Keratinocyte (primary cell): Measurements from ENCODE around the gene ANTXRL. TPM values are rescaled to one million over a fixed set of nuclear protein-coding genes. Genes with fewer than 3 reads are reported as not detected.

Experiments used
- DNase-seq: peaks from one replicate; pipeline ENCODE4 v3.0.0-alpha.2; 2011; ENCODE audit warnings: low read depth, missing footprints, low spot score
- FAIRE-seq: peaks from 2 replicates; lab custom pipeline; 2011; peaks lifted over from hg19 to GRCh38; lab: Jason Lieb, UNC
- H2AFZ ChIP-seq: 2 replicates; pipeline ENCODE4 v1.6.0; 2012; ENCODE audit warnings: low read length, control low read depth, inconsistent platforms; ENCODE audit not compliant: control insufficient read depth
- H3K27ac ChIP-seq: 2 replicates; pipeline ENCODE4 v1.5.1; 2011; ENCODE audit warnings: low read length; ENCODE audit not compliant: control insufficient read depth, insufficient read depth
- H3K27me3 ChIP-seq: 3 replicates; pipeline ENCODE4 v1.6.0; 2011; ENCODE audit warnings: low read length; ENCODE audit not compliant: control insufficient read depth, insufficient read depth; ENCODE audit errors: extremely low read depth
- H3K36me3 ChIP-seq, 2 experiments: 2 replicates in 1 of 2; 3 replicates in 1 of 2; pipeline ENCODE4 v1.5.1; 2011; ENCODE audit warnings: low read length in 2 of 2, mild to moderate bottlenecking in 1 of 2; ENCODE audit not compliant: control insufficient read depth in 2 of 2, insufficient read depth in 2 of 2; ENCODE audit errors: extremely low read depth in 1 of 2
- H3K4me1 ChIP-seq: 3 replicates; pipeline ENCODE4 v1.5.1; 2011; ENCODE audit warnings: low read length; ENCODE audit not compliant: control insufficient read depth, insufficient read depth; ENCODE audit errors: extremely low read depth
- H3K4me2 ChIP-seq: 3 replicates; pipeline ENCODE4 v1.6.0; 2011; ENCODE audit warnings: low read depth, low read length; ENCODE audit not compliant: control insufficient read depth, insufficient read depth; ENCODE audit errors: extremely low read depth
- H3K4me3 ChIP-seq, 3 experiments: fragments of 200-600 bp in 1 of 3; sonication (generic) in 1 of 3; 2 replicates in 2 of 3; 3 replicates in 1 of 3; pipeline ENCODE4 v1.5.1; 2011 to 2016; ENCODE audit warnings: low read length in 3 of 3, mild to moderate bottlenecking in 3 of 3, control low read depth in 2 of 3, inconsistent platforms in 1 of 3, low read depth in 1 of 3, mixed read lengths in 1 of 3, mixed run types in 1 of 3, moderate library complexity in 1 of 3; ENCODE audit not compliant: control insufficient read depth in 2 of 3, insufficient read depth in 2 of 3; ENCODE audit errors: extremely low read depth in 1 of 3
- H3K79me2 ChIP-seq: 2 replicates; pipeline ENCODE4 v1.6.0; 2012; ENCODE audit warnings: low read length; ENCODE audit not compliant: control insufficient read depth, insufficient read depth
- H3K9ac ChIP-seq: 3 replicates; pipeline ENCODE4 v1.6.0; 2011; ENCODE audit warnings: low read length; ENCODE audit not compliant: control insufficient read depth, insufficient read depth; ENCODE audit errors: extremely low read depth
- H3K9me1 ChIP-seq: 3 replicates; pipeline ENCODE4 v1.6.0; 2011; ENCODE audit warnings: low read length; ENCODE audit not compliant: control insufficient read depth, insufficient read depth; ENCODE audit errors: extremely low read depth
- H3K9me3 ChIP-seq: 2 replicates; pipeline ENCODE4 v1.5.1; 2012; ENCODE audit warnings: low read depth, low read length; ENCODE audit not compliant: control insufficient read depth
- H4K20me1 ChIP-seq: 3 replicates; pipeline ENCODE4 v1.6.0; 2011; ENCODE audit warnings: low read length; ENCODE audit not compliant: control insufficient read depth, insufficient read depth; ENCODE audit errors: extremely low read depth
- EZH2 ChIP-seq: IDR thresholded peaks from one replicate; pipeline ENCODE4 v1.6.1; 2012; ENCODE audit warnings: inconsistent platforms, mild to moderate bottlenecking, low read length, moderate library complexity
- dilution Hi-C: fragments of 300-500 bp; cut with MboI; formaldehyde crosslinking; loops from one replicate; pipeline ENCODE4 v1.7.0; 2020; ENCODE audit warnings: low sequenced_read_pairs; ENCODE audit not compliant: extremely low pct_ligation_motif_present
- polyA plus RNA-seq, 5 experiments: library from polyadenylated mRNA; depleted of rRNA in 3 of 5; stranded (reverse) in 3 of 5; stranded (forward) in 1 of 5; unstranded in 1 of 5; fragments of >200 nt; gene quantifications; 1 replicate in 1 of 5; 2 replicates in 3 of 5; 3 replicates in 1 of 5; pipeline versions ENCODE4 v1.2.1 to v1.2.3, GENCODE V29; 2011 to 2012; ENCODE audit warnings: missing spikeins in 2 of 5, low read depth in 1 of 5, low replicate concordance in 1 of 5
- TF ChIP-seq, protein P1 (sequence below), 3 experiments: IDR thresholded peaks in 1 of 3; conservative IDR thresholded peaks in 1 of 3; optimal IDR thresholded peaks in 1 of 3; 2 replicates in 2 of 3; 3 replicates in 1 of 3; pipeline versions ENCODE3 to v1.5.1; 2011; ENCODE audit warnings: low read length in 3 of 3, mild to moderate bottlenecking in 3 of 3, moderate library complexity in 2 of 3, control low read depth in 1 of 3, inconsistent platforms in 1 of 3; ENCODE audit not compliant: insufficient read depth in 2 of 3; ENCODE audit errors: extremely low read depth in 1 of 3

Gene ANTXRL
- polyA plus RNA-seq, 1 donor (not counting 4 experiments of a cell fraction or from before 2014, with no cell fraction given) = not detected

DNA sequence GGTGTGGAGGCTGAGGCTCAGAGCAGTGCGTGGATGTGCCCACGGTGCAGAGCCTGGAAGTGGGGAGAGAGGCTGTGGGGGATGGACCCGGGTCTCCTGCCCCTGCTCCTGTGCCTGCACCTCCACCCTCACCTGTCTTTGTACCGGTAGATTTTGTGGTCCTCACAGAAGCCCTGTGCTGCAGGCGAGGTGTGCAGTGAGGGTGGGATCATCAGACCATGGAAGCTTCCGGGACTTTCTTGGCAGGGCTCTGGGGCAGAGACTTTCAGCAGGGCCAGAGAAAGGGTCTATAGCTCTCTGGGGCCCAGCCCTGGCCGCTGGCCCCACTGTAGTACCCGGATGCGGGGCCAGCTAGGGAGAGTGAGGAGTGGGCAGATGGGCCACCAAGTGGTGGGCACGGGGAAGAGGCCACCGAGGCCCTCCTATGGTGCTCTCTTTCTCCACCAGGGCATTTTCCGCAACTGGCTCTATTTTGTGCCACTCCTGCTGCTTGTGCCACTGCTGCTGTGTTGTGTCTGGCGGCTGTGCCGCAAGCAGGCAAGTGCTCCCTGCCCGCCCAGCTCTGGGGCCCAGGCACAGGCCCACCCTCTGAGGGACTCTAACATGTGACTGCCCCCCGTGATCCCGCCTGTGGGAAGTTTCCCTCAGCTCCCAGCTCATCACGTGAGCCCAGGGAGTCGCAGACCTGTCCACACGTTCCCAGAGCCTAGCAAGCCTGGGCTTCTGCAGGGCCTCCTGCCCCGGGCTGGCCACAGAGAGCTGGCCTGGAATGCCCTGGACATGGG lies 22.1 kb downstream of the ANTXRL start:
- Histone ChIP-seq H3K4me2 (no peak overlapping the region), H3K27me3 (peaks cover 14% of the 10 kb centered on the region), H3K79me2 (no peaks in the 10 kb centered on the region), H3K4me3 (no peak overlapping the region), H3K9me3 (no peaks in the 10 kb centered on the region), H3K9ac (no peak overlapping the region), H3K36me3 (no peaks in the 10 kb centered on the region), H4K20me1 (no peaks in the 10 kb centered on the region), H2AFZ (no peak overlapping the region), H3K9me1 (no peaks in the 10 kb centered on the region), H3K27ac (no peak overlapping the region), H3K4me1 (no peaks in the 10 kb centered on the region)
- DNase-seq (no peak), FAIRE-seq (no peak)
- TF ChIP-seq EZH2 = no peak
- TF ChIP-seq, protein P1, sequence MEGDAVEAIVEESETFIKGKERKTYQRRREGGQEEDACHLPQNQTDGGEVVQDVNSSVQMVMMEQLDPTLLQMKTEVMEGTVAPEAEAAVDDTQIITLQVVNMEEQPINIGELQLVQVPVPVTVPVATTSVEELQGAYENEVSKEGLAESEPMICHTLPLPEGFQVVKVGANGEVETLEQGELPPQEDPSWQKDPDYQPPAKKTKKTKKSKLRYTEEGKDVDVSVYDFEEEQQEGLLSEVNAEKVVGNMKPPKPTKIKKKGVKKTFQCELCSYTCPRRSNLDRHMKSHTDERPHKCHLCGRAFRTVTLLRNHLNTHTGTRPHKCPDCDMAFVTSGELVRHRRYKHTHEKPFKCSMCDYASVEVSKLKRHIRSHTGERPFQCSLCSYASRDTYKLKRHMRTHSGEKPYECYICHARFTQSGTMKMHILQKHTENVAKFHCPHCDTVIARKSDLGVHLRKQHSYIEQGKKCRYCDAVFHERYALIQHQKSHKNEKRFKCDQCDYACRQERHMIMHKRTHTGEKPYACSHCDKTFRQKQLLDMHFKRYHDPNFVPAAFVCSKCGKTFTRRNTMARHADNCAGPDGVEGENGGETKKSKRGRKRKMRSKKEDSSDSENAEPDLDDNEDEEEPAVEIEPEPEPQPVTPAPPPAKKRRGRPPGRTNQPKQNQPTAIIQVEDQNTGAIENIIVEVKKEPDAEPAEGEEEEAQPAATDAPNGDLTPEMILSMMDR (optimal IDR thresholded peaks at IDR 0.05 in 1 of 3, IDR thresholded peaks at IDR 0.05 in 1 of 3, conservative IDR thresholded peaks at IDR 0.05 in 1 of 3; ENCODE audit: extremely low read depth in 1 of 3, insufficient read depth in 2 of 3, low read length in 3 of 3) = no peak
- dilution Hi-C loops = no loop called here

DNA sequence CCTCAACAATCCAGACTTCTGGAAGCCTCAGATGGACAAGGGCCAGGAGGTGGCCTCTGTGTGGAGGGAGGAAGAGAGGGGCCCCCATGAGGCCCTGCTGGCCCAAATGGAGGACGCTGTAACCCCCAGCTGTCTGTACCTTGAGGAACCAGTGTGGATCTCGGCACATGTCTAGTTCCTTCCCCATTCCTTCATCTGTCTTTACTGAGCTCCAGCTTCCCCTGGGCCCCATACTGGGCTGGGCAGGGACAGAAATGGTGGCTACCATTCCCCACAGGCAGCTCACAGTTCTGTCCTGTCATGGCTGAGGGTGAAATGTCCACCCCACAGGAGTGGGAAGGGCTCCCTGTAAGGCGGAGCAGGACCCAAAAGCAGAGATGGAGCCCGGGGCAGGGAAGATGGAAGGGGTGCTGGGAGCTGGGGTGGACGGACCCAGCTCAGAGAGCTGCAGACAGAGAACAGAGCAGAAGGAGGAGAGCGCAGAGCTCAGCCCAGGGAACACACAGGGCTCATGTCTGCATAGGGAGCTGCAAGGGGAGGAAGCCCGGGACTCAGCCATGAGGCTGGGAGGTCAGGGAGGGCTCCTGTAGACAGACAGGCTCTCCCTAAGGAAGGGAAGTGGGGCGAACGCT lies 22.8 kb downstream of the ANTXRL start:
- H3K9ac ChIP-seq = no peak overlapping the region
- H3K4me2 ChIP-seq = no peak overlapping the region
- H3K79me2 ChIP-seq = no peaks in the 10 kb centered on the region
- no peaks in the 10 kb centered on the region for H3K9me3 ChIP-seq
- H3K4me1 ChIP-seq = peaks cover 1% of the 10 kb centered on the region
- TF ChIP-seq, protein P1 (optimal IDR thresholded peaks at IDR 0.05 in 1 of 3, IDR thresholded peaks at IDR 0.05 in 1 of 3, conservative IDR thresholded peaks at IDR 0.05 in 1 of 3; ENCODE audit: extremely low read depth in 1 of 3, insufficient read depth in 2 of 3, low read length in 3 of 3) = no peak
- peaks cover 14% of the 10 kb centered on the region for H3K27me3 ChIP-seq
- dilution Hi-C loops = no loop called here
- FAIRE-seq (no peak), DNase-seq (no peak)
- H3K4me3 ChIP-seq = no peak overlapping the region
- no peak overlapping the region for H2AFZ ChIP-seq
- H3K36me3 ChIP-seq = no peaks in the 10 kb centered on the region
- no peaks in the 10 kb centered on the region for H4K20me1 ChIP-seq
- no peak overlapping the region for H3K27ac ChIP-seq
- no peaks in the 10 kb centered on the region for H3K9me1 ChIP-seq
